Neural crest cell (in vitro differentiated cells): Measurements from ENCODE around the gene CLCN4. TPM values are rescaled to one million over a fixed set of nuclear protein-coding genes. Genes with fewer than 3 reads are reported as not detected.

Experiments used
- DNase-seq: peaks from one replicate; pipeline ENCODE4 v3.0.0; 2021; ENCODE audit warnings: low read depth, mixed read lengths, low spot score
- H3K27ac Mint-ChIP-seq: one replicate; pipeline ENCODE4 v1.8.0; 2021; ENCODE audit warnings: mild to moderate bottlenecking, mixed read lengths; ENCODE audit not compliant: unreplicated experiment
- H3K27me3 Mint-ChIP-seq: 2 replicates; pipeline ENCODE4 v1.8.0; 2021; ENCODE audit warnings: low read depth, mild to moderate bottlenecking, mixed read lengths
- H3K36me3 Mint-ChIP-seq: 2 replicates; pipeline ENCODE4 v1.8.0; 2021; ENCODE audit warnings: low read depth, mild to moderate bottlenecking, mixed read lengths
- H3K4me1 Mint-ChIP-seq: 2 replicates; pipeline ENCODE4 v1.8.0; 2021; ENCODE audit warnings: mixed read lengths
- H3K4me3 Mint-ChIP-seq: one replicate; pipeline ENCODE4 v1.8.0; 2021; ENCODE audit warnings: mild to moderate bottlenecking, mixed read lengths
- H3K9me3 Mint-ChIP-seq: 2 replicates; pipeline ENCODE4 v1.8.0; 2021; ENCODE audit warnings: mixed read lengths
- total RNA-seq: library from RNA; stranded (reverse); gene quantifications from 2 replicates; pipeline ENCODE4 v1.2.1, GENCODE V29; 2021
- TF ChIP-seq, protein P1 (sequence below): fragments of 200-600 bp; sonication (generic); conservative IDR thresholded peaks from 2 replicates; pipeline ENCODE4 v1.5.0; 2021; ENCODE audit warnings: antibody characterized with exemption, mild to moderate bottlenecking

CLCN4 gene
- total RNA-seq, 1 donor from 2014 or later: 8.8 TPM

- H3K4me1 Mint-ChIP-seq: no peaks in the 10 kb centered on the region
- H3K36me3 Mint-ChIP-seq: peaks cover 18% of the 10 kb centered on the region
- peaks cover 10% of the 10 kb centered on the region for H3K9me3 Mint-ChIP-seq
- no peaks in the 10 kb centered on the region for H3K27me3 Mint-ChIP-seq
- TF ChIP-seq, protein P1, sequence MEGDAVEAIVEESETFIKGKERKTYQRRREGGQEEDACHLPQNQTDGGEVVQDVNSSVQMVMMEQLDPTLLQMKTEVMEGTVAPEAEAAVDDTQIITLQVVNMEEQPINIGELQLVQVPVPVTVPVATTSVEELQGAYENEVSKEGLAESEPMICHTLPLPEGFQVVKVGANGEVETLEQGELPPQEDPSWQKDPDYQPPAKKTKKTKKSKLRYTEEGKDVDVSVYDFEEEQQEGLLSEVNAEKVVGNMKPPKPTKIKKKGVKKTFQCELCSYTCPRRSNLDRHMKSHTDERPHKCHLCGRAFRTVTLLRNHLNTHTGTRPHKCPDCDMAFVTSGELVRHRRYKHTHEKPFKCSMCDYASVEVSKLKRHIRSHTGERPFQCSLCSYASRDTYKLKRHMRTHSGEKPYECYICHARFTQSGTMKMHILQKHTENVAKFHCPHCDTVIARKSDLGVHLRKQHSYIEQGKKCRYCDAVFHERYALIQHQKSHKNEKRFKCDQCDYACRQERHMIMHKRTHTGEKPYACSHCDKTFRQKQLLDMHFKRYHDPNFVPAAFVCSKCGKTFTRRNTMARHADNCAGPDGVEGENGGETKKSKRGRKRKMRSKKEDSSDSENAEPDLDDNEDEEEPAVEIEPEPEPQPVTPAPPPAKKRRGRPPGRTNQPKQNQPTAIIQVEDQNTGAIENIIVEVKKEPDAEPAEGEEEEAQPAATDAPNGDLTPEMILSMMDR: no peak
- no peak overlapping the region for H3K4me3 Mint-ChIP-seq
- DNase-seq: no peak
- H3K27ac Mint-ChIP-seq: no peak overlapping the region
Measured at GRCh38 chrX:10208953-10209352, 52.2 kb downstream of the CLCN4 start.

DNA sequence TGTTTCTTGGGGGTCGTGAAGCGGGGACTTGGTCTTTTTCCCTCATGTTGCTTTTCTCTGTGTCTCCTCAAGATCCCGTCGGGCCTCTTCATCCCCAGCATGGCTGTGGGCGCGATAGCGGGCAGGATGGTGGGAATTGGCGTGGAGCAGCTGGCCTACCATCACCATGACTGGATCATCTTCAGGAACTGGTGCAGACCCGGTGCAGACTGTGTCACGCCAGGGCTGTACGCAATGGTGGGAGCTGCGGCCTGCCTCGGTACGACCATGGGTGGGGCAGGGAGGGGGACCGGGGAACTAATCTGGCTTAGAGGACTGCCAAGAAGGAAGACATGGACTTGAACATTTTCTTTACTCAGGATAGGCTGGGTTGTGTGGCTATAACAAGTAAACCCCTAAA, 55.6 kb downstream of the CLCN4 start:
- no peak overlapping the region for H3K27ac Mint-ChIP-seq
- peaks cover 3% of the 10 kb centered on the region for H3K9me3 Mint-ChIP-seq
- H3K27me3 Mint-ChIP-seq: no peaks in the 10 kb centered on the region
- no peak for DNase-seq
- H3K36me3 Mint-ChIP-seq: peaks cover 13% of the 10 kb centered on the region
- TF ChIP-seq, protein P1: no peak
- H3K4me1 Mint-ChIP-seq: no peaks in the 10 kb centered on the region
- H3K4me3 Mint-ChIP-seq: no peak overlapping the region

GRCh38 chrX:10213716-10214115, 56.9 kb downstream of the CLCN4 start:
- H3K9me3 Mint-ChIP-seq: peaks cover 3% of the 10 kb centered on the region
- TF ChIP-seq, protein P1: no peak
- H3K27me3 Mint-ChIP-seq: no peaks in the 10 kb centered on the region
- H3K27ac Mint-ChIP-seq: no peak overlapping the region
- peaks cover 10% of the 10 kb centered on the region for H3K36me3 Mint-ChIP-seq
- no peak overlapping the region for H3K4me3 Mint-ChIP-seq
- H3K4me1 Mint-ChIP-seq: no peaks in the 10 kb centered on the region
- DNase-seq: no peak

- TF ChIP-seq, protein P1: no peak
- Mint-ChIP-seq H3K27me3 (no peaks in the 10 kb centered on the region), H3K4me1 (no peaks in the 10 kb centered on the region), H3K4me3 (no peak overlapping the region), H3K36me3 (peaks cover 12% of the 10 kb centered on the region), H3K9me3 (peaks cover 3% of the 10 kb centered on the region), H3K27ac (no peak overlapping the region)
- no peak for DNase-seq
Measured at GRCh38 chrX:10216208-10216607, 59.4 kb downstream of the CLCN4 start.

DNA sequence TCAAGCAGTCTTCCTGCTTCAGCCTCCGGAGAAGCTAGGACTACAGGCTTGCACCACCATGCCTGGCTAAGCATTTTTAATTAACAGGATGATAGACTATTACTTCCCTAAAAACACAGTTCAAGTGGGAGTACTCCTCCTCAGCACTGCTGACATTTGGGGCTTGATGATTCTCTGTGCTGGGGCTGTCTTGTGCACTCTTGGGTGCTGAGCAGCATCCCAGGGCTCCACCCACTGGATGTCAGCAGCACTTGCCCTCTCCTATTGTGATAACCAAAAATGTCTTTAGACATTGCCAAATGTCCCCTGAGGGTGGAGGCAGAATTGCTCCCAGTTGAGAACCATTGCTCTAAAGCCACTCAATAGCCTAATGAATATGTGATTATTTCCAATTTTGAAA, 60.4 kb downstream of the CLCN4 start:
- Mint-ChIP-seq H3K4me3 (no peak overlapping the region), H3K9me3 (peaks cover 3% of the 10 kb centered on the region), H3K4me1 (no peaks in the 10 kb centered on the region), H3K27ac (no peak overlapping the region), H3K36me3 (peaks cover 8% of the 10 kb centered on the region), H3K27me3 (no peaks in the 10 kb centered on the region)
- DNase-seq: no peak
- TF ChIP-seq, protein P1: no peak

- Mint-ChIP-seq H3K27me3 (no peaks in the 10 kb centered on the region), H3K9me3 (peaks cover 10% of the 10 kb centered on the region), H3K27ac (no peak overlapping the region), H3K4me1 (no peaks in the 10 kb centered on the region), H3K36me3 (peaks cover 17% of the 10 kb centered on the region), H3K4me3 (no peak overlapping the region)
- TF ChIP-seq, protein P1: no peak
- no peak for DNase-seq
Measured at GRCh38 chrX:10221651-10222050, 64.9 kb downstream of the CLCN4 start.
